ENCODE results near the gene POC5. TPM values are rescaled to one million over a fixed set of nuclear protein-coding genes. Genes with fewer than 3 reads are reported as not detected.

POC5 gene
- total and polyA plus RNA-seq, 2 of the 13 experiments (the other 11 are each of a cell fraction or from before 2014, with no cell fraction given): 6.9 to 9.3 TPM

GRCh38 chr5:75758116-75758515 is 40.9 kb upstream of the POC5 start (continued):
- TF ChIP-seq HMGXB3 (CRISPR knock-in tag; IDR thresholded peaks at IDR 0.05; ENCODE audit: borderline replicate concordance) (no peak), ZNF280B (CRISPR knock-in tag; IDR thresholded peaks at IDR 0.05; ENCODE audit: borderline replicate concordance) (no peak), ZNF264 (CRISPR knock-in tag; IDR thresholded peaks at IDR 0.05) (no peak)

GRCh38 chr5:75756981-75757380 is 39.7 kb upstream of the POC5 start:
- Histone ChIP-seq H3K4me3 (replicated peaks in 1 of 3; ENCODE audit: insufficient read depth in 1 of 3, low read depth in 2 of 3, low read length in 3 of 3) (no peak overlapping the region), H3K27ac (ENCODE audit: extremely low read length, insufficient read depth, low read length) (no peak overlapping the region), H3K79me2 (ENCODE audit: insufficient read depth, low read length) (no peaks in the 10 kb centered on the region), H3K36me3 (replicated peaks in 1 of 2; ENCODE audit: control insufficient read depth in 1 of 2, insufficient read depth in 2 of 2, low read length in 2 of 2) (no peaks in the 10 kb centered on the region), H2AFZ (ENCODE audit: low read length) (no peak overlapping the region), H3K4me1 (ENCODE audit: insufficient read depth, low read length) (no peaks in the 10 kb centered on the region), H3K27me3 (ENCODE audit: control insufficient read depth in 1 of 2, insufficient read depth in 2 of 2, low read length in 2 of 2) (no peaks in the 10 kb centered on the region), H3K9ac (ENCODE audit: insufficient read depth, low read depth, low read length) (no peak overlapping the region), H3K9me3 (ENCODE audit: low read length) (no peaks in the 10 kb centered on the region), H4K20me1 (ENCODE audit: insufficient read depth, low read length) (no peaks in the 10 kb centered on the region), H3K4me2 (ENCODE audit: low read depth, low read length) (no peak overlapping the region)
- CTCF ChIA-PET (ENCODE audit: low intra/inter-chr PET ratio, low total read pairs): no interaction called here
- POLR2A ChIA-PET: no interaction called here
- intact Hi-C loops (cut with micrococcal nuclease; ENCODE audit: unreplicated experiment) (no loop called here), in situ Hi-C loops (cut with HindIII; ENCODE audit: extremely low pct_ligation_motif_present, low pct_unique_long_range_greater_than_20kb) (no loop called here)
- ATAC-seq (no peak), FAIRE-seq (no peak), DNase-seq (ENCODE audit: low spot score) (no peak)
- no TSS peak for BruUV-seq (replicated peaks)
- TF ChIP-seq ZNF30 (CRISPR knock-in tag; IDR thresholded peaks at IDR 0.05) (no peak), TARDBP (CRISPR knock-in tag; IDR thresholded peaks at IDR 0.05) (no peak), ZNF709 (CRISPR knock-in tag; IDR thresholded peaks at IDR 0.05) (no peak), DPF2 (CRISPR knock-in tag; IDR thresholded peaks at IDR 0.05; ENCODE audit: borderline replicate concordance, low read depth) (no peak), CSRNP2 (CRISPR knock-in tag; conservative IDR thresholded peaks at IDR 0.05; ENCODE audit: low read depth) (no peak), SOX5 (CRISPR knock-in tag; IDR thresholded peaks at IDR 0.05; ENCODE audit: borderline replicate concordance) (no peak), ARID3A (IDR thresholded peaks at IDR 0.05; ENCODE audit: low read depth, low read length) (no peak), KLF6 (CRISPR knock-in tag; IDR thresholded peaks at IDR 0.05) (no peak), EZH2 (conservative IDR thresholded peaks at IDR 0.05; ENCODE audit: low read depth, low read length) (no peak), NRL (CRISPR knock-in tag; IDR thresholded peaks at IDR 0.05; ENCODE audit: borderline replicate concordance) (no peak), ZNF530 (CRISPR knock-in tag; IDR thresholded peaks at IDR 0.05; ENCODE audit: low read depth) (no peak), HOXA3 (CRISPR knock-in tag; IDR thresholded peaks at IDR 0.05) (no peak), ASH2L (IDR thresholded peaks at IDR 0.05; ENCODE audit: insufficient read length, low read depth, low read length) (no peak)
